Hepatocyte (in vitro differentiated cells): ENCODE measurements around the gene ANAPC7. TPM values are rescaled to one million over a fixed set of nuclear protein-coding genes. Genes with fewer than 3 reads are reported as not detected.
"Not testable (repeated sequence)": the region's sequence is repeated elsewhere in the genome, so short reads cannot be mapped to it uniquely, and the experiment has no call there.

Experiments
- DNase-seq: peaks from one replicate; pipeline ENCODE4 v3.0.0-alpha.2; 2016; ENCODE audit warnings: low spot score
- H2AFZ ChIP-seq: fragments of 200-600 bp; sonication (generic); 2 replicates; pipeline ENCODE4 v1.6.0; 2016; ENCODE audit warnings: antibody characterized with exemption, mild to moderate bottlenecking
- H3K27ac ChIP-seq: fragments of 200-600 bp; sonication (generic); 2 replicates; pipeline ENCODE4 v1.5.1; 2016; ENCODE audit warnings: mild to moderate bottlenecking
- H3K27me3 ChIP-seq: fragments of 200-600 bp; sonication (generic); 2 replicates; pipeline ENCODE4 v1.6.1; 2016
- H3K36me3 ChIP-seq: fragments of 200-600 bp; sonication (generic); replicated peaks from 2 replicates; pipeline ENCODE4 v1.5.1; 2016; ENCODE audit warnings: low read depth; ENCODE audit not compliant: insufficient read depth
- H3K4me1 ChIP-seq: fragments of 200-600 bp; sonication (generic); 2 replicates; pipeline ENCODE4 v1.5.1; 2016; ENCODE audit warnings: mild to moderate bottlenecking, moderate library complexity; ENCODE audit not compliant: insufficient read depth
- H3K4me2 ChIP-seq: fragments of 200-600 bp; sonication (generic); 2 replicates; pipeline ENCODE4 v1.6.0; 2016
- H3K4me3 ChIP-seq: fragments of 200-600 bp; sonication (generic); 2 replicates; pipeline ENCODE4 v1.5.1; 2016; ENCODE audit warnings: mild to moderate bottlenecking
- H3K79me2 ChIP-seq: fragments of 200-600 bp; sonication (generic); 2 replicates; pipeline ENCODE4 v1.6.0; 2017; ENCODE audit warnings: mild to moderate bottlenecking
- H3K9me2 ChIP-seq: fragments of 200-600 bp; sonication (generic); replicated peaks from 2 replicates; pipeline ENCODE4 v1.6.0; 2017; ENCODE audit warnings: mild to moderate bottlenecking; ENCODE audit not compliant: insufficient read depth
- H3K9me3 ChIP-seq: fragments of 200-600 bp; sonication (generic); 2 replicates; pipeline ENCODE4 v1.5.1; 2016; ENCODE audit warnings: low read depth, mild to moderate bottlenecking
- H4K20me1 ChIP-seq: fragments of 200-600 bp; sonication (generic); 2 replicates; pipeline ENCODE4 v1.6.0; 2016; ENCODE audit warnings: mild to moderate bottlenecking; ENCODE audit not compliant: insufficient read depth, poor library complexity, severe bottlenecking
- CTCF ChIP-seq: fragments of 200-600 bp; sonication (generic); IDR thresholded peaks from 2 replicates; pipeline ENCODE4 v1.5.1; 2016; ENCODE audit warnings: antibody characterized with exemption, mild to moderate bottlenecking; ENCODE audit not compliant: poor library complexity
- EZH2 ChIP-seq: fragments of 200-600 bp; sonication (generic); IDR thresholded peaks from 2 replicates; pipeline ENCODE4 v1.6.1; 2016; ENCODE audit warnings: antibody characterized with exemption, mild to moderate bottlenecking, borderline replicate concordance
- EZH2phosphoT487 ChIP-seq: fragments of 200-600 bp; sonication (generic); IDR thresholded peaks from one replicate; pipeline ENCODE4 v1.6.1; 2018; ENCODE audit warnings: antibody characterized with exemption, mild to moderate bottlenecking, low read depth, moderate library complexity; ENCODE audit not compliant: unreplicated experiment, severe bottlenecking
- WGBS: methylation state at CpG from one replicate; pipeline ENCODE4 v1.1.6; 2016; ENCODE audit warnings: low lambda C conversion rate; ENCODE audit errors: missing lambda C conversion rate; 5-methylcytosine and 5-hydroxymethylcytosine counted together
- polyA plus RNA-seq: library from polyadenylated mRNA; unstranded; fragments of >200 nt; fragmentation: Nextera tagmentation; extraction: Ambion mirVana; gene quantifications from 2 replicates; pipeline ENCODE4 v1.2.1, GENCODE V29; 2016
- total RNA-seq: library from RNA; depleted of rRNA; stranded (reverse); fragments of >200 nt; gene quantifications from 2 replicates; pipeline ENCODE4 v1.2.3, GENCODE V29; 2014

The ANAPC7 gene
- total and polyA plus RNA-seq, 2 experiments from 2014 or later, result 28.3 to 35.7 TPM

- TF ChIP-seq EZH2phosphoT487 (no peak), CTCF (no peak), EZH2 (no peak)
- Histone ChIP-seq H3K4me1 (peaks cover 6% of the 10 kb centered on the region), H3K4me3 (no peak overlapping the region), H3K9me2 (no peaks in the 10 kb centered on the region), H3K79me2 (no peaks in the 10 kb centered on the region), H3K36me3 (no peaks in the 10 kb centered on the region), H4K20me1 (no peaks in the 10 kb centered on the region), H3K27ac (peak overlapping the region; percentile 78), H3K9me3 (no peaks in the 10 kb centered on the region), H3K4me2 (no peak overlapping the region), H3K27me3 (no peaks in the 10 kb centered on the region), H2AFZ (no peak overlapping the region)
- peak; percentile 16 for DNase-seq
- 48% methylated on average over 3 of the region's 3 CpGs for WGBS
Observed at GRCh38 chr12:110426406-110426805, 22.9 kb upstream of the ANAPC7 start.

GRCh38 chr12:110424237-110424636 is 20.7 kb upstream of the ANAPC7 start:
- Histone ChIP-seq H3K9me3 (no peaks in the 10 kb centered on the region), H3K4me1 (peaks cover 7% of the 10 kb centered on the region), H4K20me1 (no peaks in the 10 kb centered on the region), H3K36me3 (no peaks in the 10 kb centered on the region), H2AFZ (no peak overlapping the region), H3K27ac (no peak overlapping the region), H3K79me2 (no peaks in the 10 kb centered on the region), H3K4me2 (no peak overlapping the region), H3K4me3 (no peak overlapping the region), H3K27me3 (no peaks in the 10 kb centered on the region), H3K9me2 (no peaks in the 10 kb centered on the region)
- no peak for DNase-seq
- TF ChIP-seq EZH2 (no peak), EZH2phosphoT487 (no peak), CTCF (no peak)
- 74% methylated on average over 3 of the region's 3 CpGs for WGBS

- Histone ChIP-seq H3K4me1 (peaks cover 7% of the 10 kb centered on the region), H3K36me3 (no peaks in the 10 kb centered on the region), H3K27ac (peak overlapping the region; percentile 61), H2AFZ (no peak overlapping the region), H3K79me2 (no peaks in the 10 kb centered on the region), H3K27me3 (no peaks in the 10 kb centered on the region), H3K4me2 (no peak overlapping the region), H3K9me3 (no peaks in the 10 kb centered on the region), H3K4me3 (no peak overlapping the region), H3K9me2 (no peaks in the 10 kb centered on the region), H4K20me1 (no peaks in the 10 kb centered on the region)
- WGBS, result 59% methylated on average over 4 of the region's 4 CpGs
- TF ChIP-seq EZH2 (no peak), CTCF (no peak), EZH2phosphoT487 (no peak)
- no peak for DNase-seq
Observed at GRCh38 chr12:110421701-110422100, 18.2 kb upstream of the ANAPC7 start.

GRCh38 chr12:110421159-110421661 is 17.7 kb upstream of the ANAPC7 start:
- H3K27ac ChIP-seq, result peak overlapping the region; percentile 61
- no peaks in the 10 kb centered on the region for H3K79me2 ChIP-seq
- peaks cover 7% of the 10 kb centered on the region for H3K4me1 ChIP-seq
- no peak for TF ChIP-seq EZH2
- no peak for TF ChIP-seq EZH2phosphoT487
- TF ChIP-seq CTCF, result no peak
- H3K4me2 ChIP-seq, result no peak overlapping the region
- H3K27me3 ChIP-seq, result no peaks in the 10 kb centered on the region
- H3K4me3 ChIP-seq, result no peak overlapping the region
- DNase-seq, result no peak
- no peaks in the 10 kb centered on the region for H3K36me3 ChIP-seq
- WGBS, result 61% methylated on average over 3 of the region's 3 CpGs
- H3K9me2 ChIP-seq, result no peaks in the 10 kb centered on the region
- H3K9me3 ChIP-seq, result no peaks in the 10 kb centered on the region
- no peaks in the 10 kb centered on the region for H4K20me1 ChIP-seq
- no peak overlapping the region for H2AFZ ChIP-seq

- WGBS, result 91% methylated on average over 1 of the region's 1 CpG
- not testable (repeated sequence) for H3K27me3 ChIP-seq, DNase-seq, H3K36me3 ChIP-seq, H3K9me2 ChIP-seq, H3K9me3 ChIP-seq, H2AFZ ChIP-seq, H3K4me2 ChIP-seq, H3K4me3 ChIP-seq, H4K20me1 ChIP-seq, H3K27ac ChIP-seq, H3K4me1 ChIP-seq, H3K79me2 ChIP-seq
Observed at GRCh38 chr12:110420644-110421043, 17.1 kb upstream of the ANAPC7 start.

GRCh38 chr12:110417113-110417512 is 13.6 kb upstream of the ANAPC7 start:
- H3K36me3 ChIP-seq, H3K4me2 ChIP-seq, H3K4me3 ChIP-seq, H3K9me3 ChIP-seq, H3K9me2 ChIP-seq, H3K79me2 ChIP-seq, DNase-seq, H4K20me1 ChIP-seq, H3K27ac ChIP-seq, H3K4me1 ChIP-seq, H3K27me3 ChIP-seq, H2AFZ ChIP-seq: not testable (repeated sequence)
- 95% methylated on average over 3 of the region's 3 CpGs for WGBS
